H1 (cell line): ENCODE data around the gene PRDM5. TPM values are rescaled to one million over a fixed set of nuclear protein-coding genes. Genes with fewer than 3 reads are reported as not detected.

ENCODE experiments used
- CTCF ChIA-PET: fragments of 300-600 bp; sonication (Branson Sonifier 250); formaldehyde crosslinking; loops from one replicate; lab custom pipeline; 2021; ENCODE audit not compliant: partially characterized antibody; lab: Charles Lee
- POLR2A ChIA-PET: fragments of 300-600 bp; sonication (Branson Sonifier 250); formaldehyde crosslinking; loops from one replicate; lab custom pipeline; 2021; ENCODE audit warnings: inconsistent platforms; ENCODE audit not compliant: partially characterized antibody; lab: Charles Lee
- DNase-seq, 2 experiments: peaks; one replicate each; pipeline versions ENCODE4 v3.0.0 to v3.0.0-alpha.2; 2010 to 2022; ENCODE audit warnings: low spot score in 2 of 2, low read depth in 1 of 2, mixed read lengths in 1 of 2
- FAIRE-seq: peaks from 2 replicates; lab custom pipeline; 2011; peaks lifted over from hg19 to GRCh38; lab: Jason Lieb, UNC
- H2AFZ ChIP-seq: 2 replicates; pipeline ENCODE4 v1.8.1; 2012; ENCODE audit warnings: low read length, inconsistent platforms
- H2AK5ac ChIP-seq: 2 replicates; pipeline ENCODE4 v1.6.1; 2013; ENCODE audit warnings: low read depth, low read length
- H2BK120ac ChIP-seq: replicated peaks from 2 replicates; pipeline ENCODE3; 2013; ENCODE audit warnings: low read depth, low read length, inconsistent platforms
- H2BK12ac ChIP-seq: 2 replicates; pipeline ENCODE4 v1.6.1; 2013; ENCODE audit warnings: low read depth, low read length
- H2BK15ac ChIP-seq: 2 replicates; pipeline ENCODE4 v1.6.1; 2013; ENCODE audit warnings: low read length
- H2BK20ac ChIP-seq: 2 replicates; pipeline ENCODE4 v1.6.1; 2013; ENCODE audit warnings: low read length
- H2BK5ac ChIP-seq: 2 replicates; pipeline ENCODE4 v1.6.1; 2013; ENCODE audit warnings: low read depth, low read length
- H3K14ac ChIP-seq: 2 replicates; pipeline ENCODE4 v1.6.1; 2013; ENCODE audit warnings: inconsistent platforms; ENCODE audit not compliant: insufficient read length
- H3K18ac ChIP-seq: 2 replicates; pipeline ENCODE4 v1.6.1; 2013; ENCODE audit warnings: low read length; ENCODE audit errors: extremely low read depth
- H3K23ac ChIP-seq: 2 replicates; pipeline ENCODE4 v1.6.1; 2013; ENCODE audit warnings: inconsistent platforms; ENCODE audit not compliant: insufficient read length
- H3K23me2 ChIP-seq: 2 replicates; pipeline ENCODE4 v1.6.1; 2013; ENCODE audit warnings: low read depth, low read length
- H3K27ac ChIP-seq: 2 replicates; pipeline ENCODE4 v1.6.1; 2011; ENCODE audit warnings: low read depth, low read length, inconsistent platforms
- H3K27me3 ChIP-seq, 4 experiments: replicated peaks in 1 of 4; 1 replicate in 1 of 4; 2 replicates in 3 of 4; pipeline versions ENCODE4 v1.6.1 to v1.8.1; 2011 to 2013; ENCODE audit warnings: low read length in 3 of 4, mild to moderate bottlenecking in 3 of 4, inconsistent platforms in 2 of 4, mixed read lengths in 2 of 4, moderate library complexity in 1 of 4; ENCODE audit not compliant: control insufficient read depth in 3 of 4, insufficient read depth in 3 of 4; ENCODE audit errors: extremely low read depth in 1 of 4
- H3K36me3 ChIP-seq, 4 experiments: 2 replicates each; pipeline versions ENCODE4 v1.6.1 to v1.8.1; 2011 to 2013; ENCODE audit warnings: mild to moderate bottlenecking in 4 of 4, low read length in 3 of 4, moderate library complexity in 2 of 4, control low read depth in 1 of 4, inconsistent platforms in 1 of 4; ENCODE audit not compliant: insufficient read depth in 4 of 4, control insufficient read depth in 2 of 4
- H3K4ac ChIP-seq: replicated peaks from 2 replicates; pipeline ENCODE3; 2013; ENCODE audit warnings: low read length, low read depth, mixed read lengths, inconsistent platforms; ENCODE audit not compliant: insufficient read length
- H3K4me1 ChIP-seq, 4 experiments: replicated peaks in 1 of 4; 1 replicate in 1 of 4; 2 replicates in 3 of 4; pipeline versions ENCODE4 v1.6.1 to v1.8.1; 2011 to 2013; ENCODE audit warnings: low read length in 3 of 4, inconsistent platforms in 2 of 4, mixed read lengths in 1 of 4; ENCODE audit not compliant: insufficient read depth in 4 of 4, control insufficient read depth in 3 of 4
- H3K4me2 ChIP-seq, 2 experiments: 2 replicates each; pipeline versions ENCODE4 v1.6.1 to v1.8.1; 2011 to 2013; ENCODE audit warnings: low read depth in 2 of 2, low read length in 2 of 2, control low read depth in 1 of 2, inconsistent platforms in 1 of 2, mild to moderate bottlenecking in 1 of 2; ENCODE audit not compliant: insufficient read depth in 1 of 2
- H3K4me3 ChIP-seq, 4 experiments: fragments of 200-600, 300-600 bp in 1 of 4; sonication (generic), shearing (Covaris generic), sonication (Bioruptor Twin) in 1 of 4; 2 replicates each; pipeline versions ENCODE4 v1.5.1 to v1.8.1; 2011 to 2016; ENCODE audit warnings: low read length in 4 of 4, low read depth in 3 of 4, control low read depth in 2 of 4, inconsistent platforms in 2 of 4, mild to moderate bottlenecking in 2 of 4, mixed read lengths in 1 of 4, moderate library complexity in 1 of 4; ENCODE audit not compliant: insufficient read depth in 2 of 4; ENCODE audit errors: extremely low read depth in 1 of 4
- H3K56ac ChIP-seq: replicated peaks from 2 replicates; pipeline ENCODE3; 2013; ENCODE audit warnings: low read depth, mild to moderate bottlenecking, mixed read lengths, low read length, inconsistent platforms; ENCODE audit not compliant: insufficient read length
- H3K79me1 ChIP-seq: 2 replicates; pipeline ENCODE4 v1.6.1; 2013; ENCODE audit warnings: low read depth, low read length, control low read depth
- H3K79me2 ChIP-seq, 2 experiments: 2 replicates each; pipeline versions ENCODE4 v1.6.1 to v1.8.1; 2012 to 2013; ENCODE audit warnings: low read length in 2 of 2, mild to moderate bottlenecking in 2 of 2, inconsistent platforms in 1 of 2; ENCODE audit not compliant: insufficient read depth in 2 of 2, control insufficient read depth in 1 of 2
- H3K9ac ChIP-seq, 4 experiments: replicated peaks in 1 of 4; 1 replicate in 1 of 4; 2 replicates in 3 of 4; pipeline versions ENCODE4 v1.6.1 to v1.8.1; 2011 to 2013; ENCODE audit warnings: low read depth in 3 of 4, low read length in 3 of 4, control low read depth in 2 of 4, mild to moderate bottlenecking in 2 of 4, moderate library complexity in 2 of 4, inconsistent platforms in 1 of 4; ENCODE audit errors: extremely low read depth in 1 of 4
- H3K9me3 ChIP-seq, 2 experiments: 2 replicates each; pipeline versions ENCODE4 v1.6.1 to v1.8.1; 2012 to 2013; ENCODE audit warnings: mild to moderate bottlenecking in 2 of 2, moderate library complexity in 2 of 2, control low read depth in 1 of 2, inconsistent platforms in 1 of 2, low read depth in 1 of 2, low read length in 1 of 2, mixed read lengths in 1 of 2; ENCODE audit not compliant: insufficient read depth in 2 of 2
- H4K20me1 ChIP-seq, 2 experiments: replicated peaks in 1 of 2; 2 replicates each; pipeline versions ENCODE3 to v1.8.1; 2011 to 2013; ENCODE audit warnings: inconsistent platforms in 2 of 2, low read length in 2 of 2, mild to moderate bottlenecking in 1 of 2; ENCODE audit not compliant: insufficient read depth in 2 of 2, control insufficient read depth in 1 of 2
- H4K5ac ChIP-seq: 2 replicates; pipeline ENCODE4 v1.6.1; 2013; ENCODE audit warnings: low read length, low read depth, mixed read lengths, inconsistent platforms; ENCODE audit not compliant: insufficient read length
- H4K8ac ChIP-seq: 2 replicates; pipeline ENCODE4 v1.8.0; 2013; ENCODE audit warnings: mild to moderate bottlenecking, moderate library complexity, low read length, inconsistent platforms; ENCODE audit not compliant: insufficient read depth; ENCODE audit errors: extremely low read depth
- H4K91ac ChIP-seq: replicated peaks from 2 replicates; pipeline ENCODE3; 2013; ENCODE audit warnings: low read length, mixed read lengths, inconsistent platforms; ENCODE audit not compliant: insufficient read length
- JUND ChIP-seq: IDR thresholded peaks from 2 replicates; pipeline ENCODE4 v1.6.1; 2011; ENCODE audit warnings: mild to moderate bottlenecking, improper control_type of control experiment, low read length
- POLR2A ChIP-seq, 2 experiments: IDR thresholded peaks; 1 replicate in 1 of 2; 2 replicates in 1 of 2; pipeline ENCODE4 v1.6.1; 2011; ENCODE audit warnings: low read depth in 2 of 2, low read length in 2 of 2, mild to moderate bottlenecking in 2 of 2; ENCODE audit errors: control extremely low read depth in 1 of 2
- WGBS, 2 experiments: shearing (Covaris generic) in 1 of 2; methylation state at CpG; one replicate each; pipeline versions ENCODE4 v1.1.6 to v1.1.7; 2013 to 2015; ENCODE audit warnings: low lambda C conversion rate in 2 of 2, mixed read lengths in 2 of 2, inconsistent platforms in 1 of 2, low coverage in 1 of 2, missing lambda C conversion rate in 1 of 2; ENCODE audit not compliant: insufficient replicate concordance in 2 of 2, insufficient coverage in 1 of 2, insufficient read length in 1 of 2; ENCODE audit errors: extremely low coverage in 1 of 2, missing lambda C conversion rate in 1 of 2; 5-methylcytosine and 5-hydroxymethylcytosine counted together
- polyA plus RNA-seq, 7 experiments: library from polyadenylated mRNA; depleted of rRNA in 3 of 7; stranded (reverse) in 5 of 7; unstranded in 2 of 7; fragments of >200 nt in 5 of 7; fragments of 200-250 nt in 2 of 7; gene quantifications; 1 replicate in 5 of 7; 2 replicates in 1 of 7; 4 replicates in 1 of 7; pipeline versions ENCODE4 v1.2.1 to v1.2.3, GENCODE V29; 2011 to 2013; ENCODE audit warnings: missing spikeins in 2 of 7, mixed read lengths in 2 of 7
- total RNA-seq: library from RNA; stranded (reverse); fragmentation: NEBNext Ultra II Directional; extraction: Animal tissue kit (Norgen Biotek cat#: 25700); gene quantifications from 2 replicates; pipeline ENCODE4 v1.2.1, GENCODE V29; 2021

The PRDM5 gene
- total and polyA plus RNA-seq, 2 of the 8 experiments (the other 6 are each of a cell fraction or from before 2014, with no cell fraction given) = 8.2 to 23.4 TPM

- no peak overlapping the region for H2AK5ac ChIP-seq
- H3K23ac ChIP-seq = no peak overlapping the region
- H2BK5ac ChIP-seq = no peak overlapping the region
- no peaks in the 10 kb centered on the region for H3K27me3 ChIP-seq
- H3K56ac ChIP-seq = no peak overlapping the region
- no peak overlapping the region for H2BK120ac ChIP-seq
- POLR2A ChIA-PET = no interaction called here
- no peaks in the 10 kb centered on the region for H3K79me1 ChIP-seq
- no peaks in the 10 kb centered on the region for H3K23me2 ChIP-seq
- no peak overlapping the region for H3K4ac ChIP-seq
- H4K8ac ChIP-seq = no peak overlapping the region
- no peaks in the 10 kb centered on the region for H3K4me1 ChIP-seq
- H3K18ac ChIP-seq = no peak overlapping the region
- H3K4me3 ChIP-seq = no peak overlapping the region
- DNase-seq = no peak
- WGBS, 2 experiments = 93% methylated on average over 7 of the region's 7 CpGs; no CpG with 5 or more reads in 1 of the 2 experiments
- TF ChIP-seq JUND (no peak), POLR2A (IDR thresholded peaks at IDR 0.05; ENCODE audit: control extremely low read depth in 1 of 2, low read depth in 2 of 2, low read length in 2 of 2) (no peak)
- TF ChIP-seq, all 59 proteins: peak for 0
- Histone ChIP-seq H4K5ac (no peak overlapping the region), H4K20me1 (no peaks in the 10 kb centered on the region), H3K9ac (no peak overlapping the region), H4K91ac (no peak overlapping the region), H3K9me3 (no peaks in the 10 kb centered on the region), H3K36me3 (no peaks in the 10 kb centered on the region), H2AFZ (no peak overlapping the region), H3K14ac (no peak overlapping the region), H3K4me2 (no peak overlapping the region), H2BK15ac (no peak overlapping the region), H2BK12ac (no peak overlapping the region), H3K27ac (no peak overlapping the region), H3K79me2 (no peaks in the 10 kb centered on the region), H2BK20ac (no peak overlapping the region)
- no peak for FAIRE-seq
- CTCF ChIA-PET = interaction anchor here (1.3 to 2.0 kb wide), 2 partner anchors 14 to 241 kb away, joined by 3 to 6 read pairs; no protein-coding TSS in a partner anchor
Observed at GRCh38 chr4:120830204-120830603, 92.3 kb downstream of the PRDM5 start.
